Measurements from ENCODE around the gene ABHD14A.
"Not testable (repeated sequence)": the region's sequence is repeated elsewhere in the genome, so short reads cannot be mapped to it uniquely, and the experiment has no call there.

DNA sequence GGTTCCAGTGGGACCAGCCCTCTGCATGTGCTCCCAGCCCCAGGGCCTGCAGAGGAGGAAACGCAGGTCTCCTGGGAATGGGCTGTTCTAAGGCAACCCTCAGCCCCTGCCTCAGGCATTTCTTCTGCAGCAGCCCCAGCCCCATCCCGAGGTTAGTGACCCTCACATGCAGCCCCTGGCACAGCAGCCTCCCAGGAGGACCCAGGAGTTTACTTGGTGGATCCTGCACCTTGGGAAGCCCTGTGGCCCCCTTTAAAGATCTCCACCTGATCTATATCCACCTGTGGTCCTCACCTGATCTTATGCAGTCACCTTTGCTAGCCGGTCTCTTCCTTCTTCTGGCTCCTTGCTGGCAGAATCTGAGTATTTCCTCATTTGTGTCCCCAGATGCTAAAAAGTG is 45.9 kb upstream of the ABHD14A start:
- TF ChIP-seq, protein P1, sequence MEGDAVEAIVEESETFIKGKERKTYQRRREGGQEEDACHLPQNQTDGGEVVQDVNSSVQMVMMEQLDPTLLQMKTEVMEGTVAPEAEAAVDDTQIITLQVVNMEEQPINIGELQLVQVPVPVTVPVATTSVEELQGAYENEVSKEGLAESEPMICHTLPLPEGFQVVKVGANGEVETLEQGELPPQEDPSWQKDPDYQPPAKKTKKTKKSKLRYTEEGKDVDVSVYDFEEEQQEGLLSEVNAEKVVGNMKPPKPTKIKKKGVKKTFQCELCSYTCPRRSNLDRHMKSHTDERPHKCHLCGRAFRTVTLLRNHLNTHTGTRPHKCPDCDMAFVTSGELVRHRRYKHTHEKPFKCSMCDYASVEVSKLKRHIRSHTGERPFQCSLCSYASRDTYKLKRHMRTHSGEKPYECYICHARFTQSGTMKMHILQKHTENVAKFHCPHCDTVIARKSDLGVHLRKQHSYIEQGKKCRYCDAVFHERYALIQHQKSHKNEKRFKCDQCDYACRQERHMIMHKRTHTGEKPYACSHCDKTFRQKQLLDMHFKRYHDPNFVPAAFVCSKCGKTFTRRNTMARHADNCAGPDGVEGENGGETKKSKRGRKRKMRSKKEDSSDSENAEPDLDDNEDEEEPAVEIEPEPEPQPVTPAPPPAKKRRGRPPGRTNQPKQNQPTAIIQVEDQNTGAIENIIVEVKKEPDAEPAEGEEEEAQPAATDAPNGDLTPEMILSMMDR (conservative IDR thresholded peaks at IDR 0.05; ENCODE audit: low read length) = not testable (repeated sequence)
- TF ChIP-seq EZH2phosphoT487 (IDR thresholded peaks at IDR 0.05; ENCODE audit: borderline replicate concordance, low read depth, low read length) = not testable (repeated sequence)

Data from OCI-LY7 (cell line).